ENCODE measurements around the gene MPP7.

DNA sequence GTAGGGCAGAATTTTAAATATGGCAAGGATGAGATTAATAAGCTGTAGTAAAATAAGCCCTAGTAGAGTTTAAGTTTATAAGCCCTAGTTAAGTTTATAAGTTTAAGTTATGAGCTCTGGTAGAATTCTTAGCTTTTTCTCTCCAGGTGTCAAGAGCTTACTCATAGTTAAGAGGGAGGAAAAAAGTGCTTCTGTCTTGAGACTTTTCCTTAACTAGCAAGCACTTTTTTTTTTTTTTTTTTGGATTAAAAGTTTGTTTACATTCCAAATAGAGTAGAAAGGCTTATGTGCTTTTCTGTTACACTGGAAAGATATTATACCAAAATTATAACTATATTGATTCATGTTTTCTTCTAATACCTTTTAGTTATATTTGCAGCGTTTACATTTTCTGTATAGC lies 25.5 kb upstream of the MPP7 start:
- TF ChIP-seq, protein P1, sequence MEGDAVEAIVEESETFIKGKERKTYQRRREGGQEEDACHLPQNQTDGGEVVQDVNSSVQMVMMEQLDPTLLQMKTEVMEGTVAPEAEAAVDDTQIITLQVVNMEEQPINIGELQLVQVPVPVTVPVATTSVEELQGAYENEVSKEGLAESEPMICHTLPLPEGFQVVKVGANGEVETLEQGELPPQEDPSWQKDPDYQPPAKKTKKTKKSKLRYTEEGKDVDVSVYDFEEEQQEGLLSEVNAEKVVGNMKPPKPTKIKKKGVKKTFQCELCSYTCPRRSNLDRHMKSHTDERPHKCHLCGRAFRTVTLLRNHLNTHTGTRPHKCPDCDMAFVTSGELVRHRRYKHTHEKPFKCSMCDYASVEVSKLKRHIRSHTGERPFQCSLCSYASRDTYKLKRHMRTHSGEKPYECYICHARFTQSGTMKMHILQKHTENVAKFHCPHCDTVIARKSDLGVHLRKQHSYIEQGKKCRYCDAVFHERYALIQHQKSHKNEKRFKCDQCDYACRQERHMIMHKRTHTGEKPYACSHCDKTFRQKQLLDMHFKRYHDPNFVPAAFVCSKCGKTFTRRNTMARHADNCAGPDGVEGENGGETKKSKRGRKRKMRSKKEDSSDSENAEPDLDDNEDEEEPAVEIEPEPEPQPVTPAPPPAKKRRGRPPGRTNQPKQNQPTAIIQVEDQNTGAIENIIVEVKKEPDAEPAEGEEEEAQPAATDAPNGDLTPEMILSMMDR (conservative IDR thresholded peaks at IDR 0.05; ENCODE audit: low read depth, low read length), result no peak
- TF ChIP-seq EZH2 (IDR thresholded peaks at IDR 0.05; ENCODE audit: low read length, unreplicated experiment), result no peak
- no peak for TF ChIP-seq EZH2phosphoT487 (IDR thresholded peaks at IDR 0.05; ENCODE audit: borderline replicate concordance, low read length)
